ACC112 (cell line): Measurements from ENCODE around the gene KRTAP12-1.
"Not testable (repeated sequence)": the region's sequence is repeated elsewhere in the genome, so short reads cannot be mapped to it uniquely, and the experiment has no call there.

Experiments
- H2AFZ ChIP-seq: fragments of 200-600 bp; sonication (generic); one replicate; pipeline ENCODE4 v1.6.0; 2017; ENCODE audit warnings: antibody characterized with exemption, low read length; ENCODE audit not compliant: unreplicated experiment
- H3K27ac ChIP-seq: fragments of 200-600 bp; sonication (generic); 2 replicates; pipeline ENCODE4 v1.5.1; 2014; ENCODE audit warnings: low read depth, mild to moderate bottlenecking, antibody characterized with exemption, low read length, moderate library complexity
- H3K27me3 ChIP-seq: fragments of 200-600 bp; sonication (generic); 2 replicates; pipeline ENCODE4 v1.6.1; 2014; ENCODE audit warnings: mild to moderate bottlenecking, antibody characterized with exemption, low read length, moderate library complexity, mixed read lengths; ENCODE audit not compliant: insufficient read depth
- H3K36me3 ChIP-seq: fragments of 200-600 bp; sonication (generic); 2 replicates; pipeline ENCODE4 v1.6.1; 2016; ENCODE audit warnings: mild to moderate bottlenecking, antibody characterized with exemption, low read length, moderate library complexity, mixed read lengths; ENCODE audit not compliant: insufficient read depth
- H3K4me1 ChIP-seq: fragments of 200-600 bp; sonication (generic); one replicate; pipeline ENCODE4 v1.6.1; 2016; ENCODE audit warnings: low read length, mixed read lengths; ENCODE audit not compliant: insufficient read depth, unreplicated experiment, control insufficient read depth
- H3K4me3 ChIP-seq: fragments of 200-600 bp; sonication (generic); 2 replicates; pipeline ENCODE4 v1.5.1; 2014; ENCODE audit warnings: mild to moderate bottlenecking, low read depth, low read length
- H3K79me2 ChIP-seq: fragments of 200-600 bp; sonication (generic); one replicate; pipeline ENCODE4 v1.6.0; 2016; ENCODE audit warnings: low read length; ENCODE audit not compliant: control insufficient read depth, unreplicated experiment, insufficient read depth

The KRTAP12-1 gene

GRCh38 chr21:44696572-44696971 is 14.6 kb upstream of the KRTAP12-1 start:
- Histone ChIP-seq H3K4me1 (no peaks in the 10 kb centered on the region), H3K27ac (no peak overlapping the region), H3K36me3 (no peaks in the 10 kb centered on the region), H3K79me2 (no peaks in the 10 kb centered on the region), H3K4me3 (no peak overlapping the region), H2AFZ (no peak overlapping the region), H3K27me3 (peaks cover 75% of the 10 kb centered on the region)

GRCh38 chr21:44695641-44696040 is 13.7 kb upstream of the KRTAP12-1 start:
- Histone ChIP-seq H3K4me3 (no peak overlapping the region), H3K36me3 (no peaks in the 10 kb centered on the region), H3K79me2 (no peaks in the 10 kb centered on the region), H2AFZ (no peak overlapping the region), H3K27me3 (peaks cover 75% of the 10 kb centered on the region), H3K4me1 (no peaks in the 10 kb centered on the region), H3K27ac (no peak overlapping the region)

GRCh38 chr21:44695184-44695583 is 13.2 kb upstream of the KRTAP12-1 start:
- Histone ChIP-seq H3K36me3 (no peaks in the 10 kb centered on the region), H3K27me3 (peaks cover 74% of the 10 kb centered on the region), H3K79me2 (no peaks in the 10 kb centered on the region), H3K4me1 (no peaks in the 10 kb centered on the region), H3K4me3 (no peak overlapping the region), H3K27ac (no peak overlapping the region), H2AFZ (no peak overlapping the region)

GRCh38 chr21:44694776-44695175 is 12.8 kb upstream of the KRTAP12-1 start:
- Histone ChIP-seq H3K4me3 (no peak overlapping the region), H3K4me1 (no peaks in the 10 kb centered on the region), H3K36me3 (no peaks in the 10 kb centered on the region), H3K79me2 (no peaks in the 10 kb centered on the region), H3K27me3 (peaks cover 74% of the 10 kb centered on the region), H3K27ac (no peak overlapping the region), H2AFZ (no peak overlapping the region)

- no peaks in the 10 kb centered on the region for H3K79me2 ChIP-seq
- H3K4me3 ChIP-seq, result no peak overlapping the region
- no peaks in the 10 kb centered on the region for H3K4me1 ChIP-seq
- no peak overlapping the region for H3K27ac ChIP-seq
- H3K27me3 ChIP-seq, result peaks cover 64% of the 10 kb centered on the region
- no peak overlapping the region for H2AFZ ChIP-seq
- H3K36me3 ChIP-seq, result no peaks in the 10 kb centered on the region
Observed at GRCh38 chr21:44692798-44693512, 11.0 kb upstream of the KRTAP12-1 start.

- Histone ChIP-seq H3K4me3 (no peak overlapping the region), H3K79me2 (no peaks in the 10 kb centered on the region), H3K36me3 (no peaks in the 10 kb centered on the region), H3K4me1 (no peaks in the 10 kb centered on the region), H3K27me3 (peaks cover 65% of the 10 kb centered on the region), H2AFZ (no peak overlapping the region), H3K27ac (no peak overlapping the region)
Observed at GRCh38 chr21:44691686-44692085, 9.7 kb upstream of the KRTAP12-1 start.

- H3K79me2 ChIP-seq, H3K4me1 ChIP-seq, H3K27ac ChIP-seq, H3K4me3 ChIP-seq, H3K36me3 ChIP-seq, H2AFZ ChIP-seq: not testable (repeated sequence)
- peaks cover 59% of the 10 kb centered on the region for H3K27me3 ChIP-seq
Observed at GRCh38 chr21:44689740-44690139, 7.8 kb upstream of the KRTAP12-1 start.

GRCh38 chr21:44687671-44688070 is 5.7 kb upstream of the KRTAP12-1 start:
- no peaks in the 10 kb centered on the region for H3K79me2 ChIP-seq
- H3K27me3 ChIP-seq, result peaks cover 75% of the 10 kb centered on the region
- no peak overlapping the region for H2AFZ ChIP-seq
- H3K27ac ChIP-seq, result no peak overlapping the region
- no peaks in the 10 kb centered on the region for H3K36me3 ChIP-seq
- H3K4me1 ChIP-seq, result no peaks in the 10 kb centered on the region
- H3K4me3 ChIP-seq, result no peak overlapping the region

- Histone ChIP-seq H3K36me3 (no peaks in the 10 kb centered on the region), H3K27ac (no peak overlapping the region), H3K79me2 (no peaks in the 10 kb centered on the region), H3K4me3 (no peak overlapping the region), H3K27me3 (peaks cover 77% of the 10 kb centered on the region), H2AFZ (no peak overlapping the region), H3K4me1 (no peaks in the 10 kb centered on the region)
Observed at GRCh38 chr21:44686843-44687561, 5.0 kb upstream of the KRTAP12-1 start.

GRCh38 chr21:44686000-44686781 is 4.2 kb upstream of the KRTAP12-1 start:
- no peak overlapping the region for H2AFZ ChIP-seq
- H3K36me3 ChIP-seq, result no peaks in the 10 kb centered on the region
- H3K27ac ChIP-seq, result no peak overlapping the region
- H3K4me1 ChIP-seq, result no peaks in the 10 kb centered on the region
- H3K27me3 ChIP-seq, result peaks cover 69% of the 10 kb centered on the region
- no peak overlapping the region for H3K4me3 ChIP-seq
- H3K79me2 ChIP-seq, result no peaks in the 10 kb centered on the region
